ENCODE data around the gene OCRL. TPM values are rescaled to one million over a fixed set of nuclear protein-coding genes. Genes with fewer than 3 reads are reported as not detected.

Gene OCRL
- total RNA-seq, 1 experiment from 2014 or later: 24.2 TPM

GRCh38 chrX:129581904-129582303, 41.8 kb downstream of the OCRL start:
- H3K27me3 ChIP-seq (replicated peaks; ENCODE audit: control insufficient read depth, insufficient read depth, low read length): no peaks in the 10 kb centered on the region
- H3K4me3 ChIP-seq (ENCODE audit: low read depth, low read length): no peak overlapping the region
- BruUV-seq (replicated peaks): no TSS peak
- H3K4me3 Mint-ChIP-seq (ENCODE audit: unreplicated experiment): no peak overlapping the region
- TF ChIP-seq CTCF (IDR thresholded peaks at IDR 0.05; ENCODE audit: insufficient read depth in 1 of 2, low read depth in 1 of 2, low read length in 1 of 2, severe bottlenecking in 1 of 2, unreplicated experiment in 1 of 2): no peak
- CTCF ChIA-PET: no interaction called here
- peaks cover 24% of the 10 kb centered on the region for H3K4me1 ChIP-seq
- DNase-seq: no peak
- H3K27ac Mint-ChIP-seq (ENCODE audit: unreplicated experiment): no peak overlapping the region
- no peaks in the 10 kb centered on the region for H3K27me3 Mint-ChIP-seq (ENCODE audit: insufficient read depth, unreplicated experiment)
- no peaks in the 10 kb centered on the region for H3K9me3 ChIP-seq
- peaks cover 14% of the 10 kb centered on the region for H3K4me1 Mint-ChIP-seq (ENCODE audit: low read depth, unreplicated experiment)
- POLR2A ChIA-PET: no interaction called here
- intact Hi-C loops (cut with micrococcal nuclease; ENCODE audit: unreplicated experiment): no loop called here
- no peaks in the 10 kb centered on the region for H3K9me3 Mint-ChIP-seq (ENCODE audit: unreplicated experiment)
- H3K36me3 ChIP-seq (ENCODE audit: control insufficient read depth, insufficient read depth, low read length): no peaks in the 10 kb centered on the region
- H3K36me3 Mint-ChIP-seq (ENCODE audit: insufficient read depth, unreplicated experiment): peaks cover 7% of the 10 kb centered on the region

DNA sequence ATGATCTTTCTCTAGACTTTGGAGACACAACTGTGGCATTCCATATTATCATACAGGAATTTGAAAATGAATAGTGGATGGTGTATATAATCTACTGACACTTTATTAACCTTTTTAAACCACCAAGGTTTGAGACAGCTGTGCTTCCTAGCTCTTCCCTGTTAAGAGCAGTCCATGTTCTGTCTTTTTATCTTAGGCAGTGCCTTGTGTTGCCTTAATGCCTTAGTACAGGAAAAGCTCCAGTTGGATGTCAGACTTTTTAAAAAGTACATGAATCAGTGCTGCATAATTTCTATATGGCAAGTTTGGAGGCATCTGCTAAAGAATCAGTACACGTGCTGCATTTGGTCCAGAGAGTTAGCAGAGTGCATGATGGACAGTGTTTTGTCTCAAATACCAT, 45.1 kb downstream of the OCRL start:
- Mint-ChIP-seq H3K36me3 (ENCODE audit: insufficient read depth, unreplicated experiment) (peaks cover 4% of the 10 kb centered on the region), H3K27me3 (ENCODE audit: insufficient read depth, unreplicated experiment) (no peaks in the 10 kb centered on the region), H3K4me3 (ENCODE audit: unreplicated experiment) (peak overlapping the region; percentile 38), H3K27ac (ENCODE audit: unreplicated experiment) (peak overlapping the region; percentile 83), H3K4me1 (ENCODE audit: low read depth, unreplicated experiment) (peaks cover 14% of the 10 kb centered on the region), H3K9me3 (ENCODE audit: unreplicated experiment) (no peaks in the 10 kb centered on the region)
- peaks cover 28% of the 10 kb centered on the region for H3K4me1 ChIP-seq
- H3K9me3 ChIP-seq: no peaks in the 10 kb centered on the region
- H3K4me3 ChIP-seq (ENCODE audit: low read depth, low read length): no peak overlapping the region
- POLR2A ChIA-PET: interaction anchor here (0.5 to 0.6 kb wide), 2 partner anchors 13 to 170 kb away, joined by 3 to 5 read pairs; no protein-coding TSS in a partner anchor
- no peak for TF ChIP-seq CTCF (IDR thresholded peaks at IDR 0.05; ENCODE audit: insufficient read depth in 1 of 2, low read depth in 1 of 2, low read length in 1 of 2, severe bottlenecking in 1 of 2, unreplicated experiment in 1 of 2)
- no peaks in the 10 kb centered on the region for H3K27me3 ChIP-seq (replicated peaks; ENCODE audit: control insufficient read depth, insufficient read depth, low read length)
- DNase-seq: no peak
- CTCF ChIA-PET: no interaction called here
- TSS peak; percentile 93 for BruUV-seq (replicated peaks)
- intact Hi-C loops (cut with micrococcal nuclease; ENCODE audit: unreplicated experiment): no loop called here
- no peaks in the 10 kb centered on the region; the same call in 1 of the 2 replicates for H3K36me3 ChIP-seq (ENCODE audit: control insufficient read depth, insufficient read depth, low read length)

DNA sequence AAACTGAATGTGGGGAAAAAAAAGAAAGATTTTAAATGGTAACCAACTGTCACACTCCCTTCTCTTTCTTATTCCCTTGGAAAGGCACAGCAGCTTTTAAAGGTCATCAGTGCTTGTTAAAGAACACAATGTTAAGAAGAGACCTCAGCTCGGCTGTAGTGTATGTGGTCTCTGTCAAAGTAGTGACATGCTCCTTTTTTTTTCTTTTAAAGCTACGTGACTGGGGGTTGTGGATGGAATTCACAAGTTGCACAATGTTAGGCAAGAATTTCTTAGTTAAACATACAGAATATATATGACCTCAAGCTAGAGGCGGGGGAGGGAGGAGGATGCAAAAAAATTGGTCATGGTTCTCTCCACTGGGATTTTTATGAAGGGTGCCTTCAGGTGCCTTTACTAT, 45.6 kb downstream of the OCRL start:
- H3K27me3 ChIP-seq (replicated peaks; ENCODE audit: control insufficient read depth, insufficient read depth, low read length): no peaks in the 10 kb centered on the region
- Mint-ChIP-seq H3K4me1 (ENCODE audit: low read depth, unreplicated experiment) (peaks cover 14% of the 10 kb centered on the region), H3K27me3 (ENCODE audit: insufficient read depth, unreplicated experiment) (no peaks in the 10 kb centered on the region), H3K9me3 (ENCODE audit: unreplicated experiment) (no peaks in the 10 kb centered on the region), H3K27ac (ENCODE audit: unreplicated experiment) (peak overlapping the region; percentile 83), H3K4me3 (ENCODE audit: unreplicated experiment) (peak overlapping the region; percentile 38), H3K36me3 (ENCODE audit: insufficient read depth, unreplicated experiment) (peaks cover 4% of the 10 kb centered on the region)
- no peak overlapping the region for H3K4me3 ChIP-seq (ENCODE audit: low read depth, low read length)
- H3K36me3 ChIP-seq (ENCODE audit: control insufficient read depth, insufficient read depth, low read length): no peaks in the 10 kb centered on the region; the same call in 1 of the 2 replicates
- TF ChIP-seq CTCF (IDR thresholded peaks at IDR 0.05; ENCODE audit: insufficient read depth in 1 of 2, low read depth in 1 of 2, low read length in 1 of 2, severe bottlenecking in 1 of 2, unreplicated experiment in 1 of 2): no peak
- peaks cover 28% of the 10 kb centered on the region for H3K4me1 ChIP-seq
- ChIA-PET CTCF (no interaction called here), POLR2A (interaction anchor here (0.6 kb wide), 2 partner anchors 61 to 170 kb away, joined by 4 to 5 read pairs; no protein-coding TSS in a partner anchor)
- intact Hi-C loops (cut with micrococcal nuclease; ENCODE audit: unreplicated experiment): no loop called here
- DNase-seq: peak in 1 of 2 experiments; percentile 49
- no peaks in the 10 kb centered on the region for H3K9me3 ChIP-seq
- no TSS peak for BruUV-seq (replicated peaks)
